Smooth muscle cell (in vitro differentiated cells): ENCODE data around the gene RO60. TPM values are rescaled to one million over a fixed set of nuclear protein-coding genes. Genes with fewer than 3 reads are reported as not detected.
"Not testable (repeated sequence)": the region's sequence is repeated elsewhere in the genome, so short reads cannot be mapped to it uniquely, and the experiment has no call there.

Experiments used
- DNase-seq: peaks from one replicate; lab custom pipeline; 2025; ENCODE audit not compliant: unreplicated experiment; lab: John Stamatoyannopoulos, UW
- H2AFZ ChIP-seq: fragments of 200-600 bp; sonication (generic); 2 replicates; pipeline ENCODE4 v1.6.0; 2016; ENCODE audit warnings: antibody characterized with exemption, low read depth, mild to moderate bottlenecking
- H3F3A ChIP-seq: fragments of 200-600 bp; sonication (generic); 2 replicates; pipeline ENCODE4 v1.6.0; 2017; ENCODE audit warnings: antibody characterized with exemption, low read depth
- H3K27ac ChIP-seq: fragments of 200-600 bp; sonication (generic); 2 replicates; pipeline ENCODE4 v1.5.1; 2016; ENCODE audit warnings: low read depth, mild to moderate bottlenecking
- H3K27me3 ChIP-seq: fragments of 200-600 bp; sonication (generic); 2 replicates; pipeline ENCODE4 v1.6.1; 2016; ENCODE audit warnings: low read depth, mild to moderate bottlenecking
- H3K36me3 ChIP-seq: fragments of 200-600 bp; sonication (generic); 2 replicates; pipeline ENCODE4 v1.5.1; 2016; ENCODE audit warnings: low read depth
- H3K4me1 ChIP-seq: fragments of 200-600 bp; sonication (generic); 2 replicates; pipeline ENCODE4 v1.5.1; 2016; ENCODE audit warnings: low read depth
- H3K4me2 ChIP-seq: fragments of 200-600 bp; sonication (generic); 2 replicates; pipeline ENCODE4 v1.6.0; 2016; ENCODE audit warnings: mild to moderate bottlenecking
- H3K4me3 ChIP-seq: fragments of 200-600 bp; sonication (generic); 2 replicates; pipeline ENCODE4 v1.5.1; 2016; ENCODE audit warnings: mild to moderate bottlenecking
- H3K79me2 ChIP-seq: fragments of 200-600 bp; sonication (generic); 2 replicates; pipeline ENCODE4 v1.6.0; 2016; ENCODE audit warnings: low read depth, mild to moderate bottlenecking
- H3K9ac ChIP-seq: fragments of 200-600 bp; sonication (generic); 2 replicates; pipeline ENCODE4 v1.6.0; 2016; ENCODE audit warnings: low read depth
- H3K9me3 ChIP-seq: fragments of 200-600 bp; sonication (generic); replicated peaks from 2 replicates; pipeline ENCODE4 v1.5.1; 2016; ENCODE audit warnings: low read depth
- H4K20me1 ChIP-seq: fragments of 200-600 bp; sonication (generic); 2 replicates; pipeline ENCODE4 v1.6.0; 2016; ENCODE audit warnings: low read depth
- WGBS: methylation state at CpG from one replicate; pipeline ENCODE4 v1.1.7; 2016; ENCODE audit warnings: low lambda C conversion rate; 5-methylcytosine and 5-hydroxymethylcytosine counted together
- polyA plus RNA-seq: library from polyadenylated mRNA; unstranded; fragments of >200 nt; fragmentation: Nextera tagmentation; extraction: Ambion mirVana; gene quantifications from 2 replicates; pipeline ENCODE4 v1.2.1, GENCODE V29; 2016
- total RNA-seq: library from RNA; depleted of rRNA; stranded (reverse); fragments of >200 nt; gene quantifications from 2 replicates; pipeline ENCODE4 v1.2.3, GENCODE V29; 2014
- TF ChIP-seq, protein P1 (sequence below): fragments of 200-600 bp; sonication (generic); IDR thresholded peaks from 2 replicates; pipeline ENCODE4 v1.5.1; 2017; ENCODE audit warnings: borderline replicate concordance, mild to moderate bottlenecking, antibody characterized with exemption; ENCODE audit not compliant: insufficient read depth, poor library complexity, severe bottlenecking

Gene RO60
- total and polyA plus RNA-seq, 2 experiments from 2014 or later = 114 to 124 TPM

DNA sequence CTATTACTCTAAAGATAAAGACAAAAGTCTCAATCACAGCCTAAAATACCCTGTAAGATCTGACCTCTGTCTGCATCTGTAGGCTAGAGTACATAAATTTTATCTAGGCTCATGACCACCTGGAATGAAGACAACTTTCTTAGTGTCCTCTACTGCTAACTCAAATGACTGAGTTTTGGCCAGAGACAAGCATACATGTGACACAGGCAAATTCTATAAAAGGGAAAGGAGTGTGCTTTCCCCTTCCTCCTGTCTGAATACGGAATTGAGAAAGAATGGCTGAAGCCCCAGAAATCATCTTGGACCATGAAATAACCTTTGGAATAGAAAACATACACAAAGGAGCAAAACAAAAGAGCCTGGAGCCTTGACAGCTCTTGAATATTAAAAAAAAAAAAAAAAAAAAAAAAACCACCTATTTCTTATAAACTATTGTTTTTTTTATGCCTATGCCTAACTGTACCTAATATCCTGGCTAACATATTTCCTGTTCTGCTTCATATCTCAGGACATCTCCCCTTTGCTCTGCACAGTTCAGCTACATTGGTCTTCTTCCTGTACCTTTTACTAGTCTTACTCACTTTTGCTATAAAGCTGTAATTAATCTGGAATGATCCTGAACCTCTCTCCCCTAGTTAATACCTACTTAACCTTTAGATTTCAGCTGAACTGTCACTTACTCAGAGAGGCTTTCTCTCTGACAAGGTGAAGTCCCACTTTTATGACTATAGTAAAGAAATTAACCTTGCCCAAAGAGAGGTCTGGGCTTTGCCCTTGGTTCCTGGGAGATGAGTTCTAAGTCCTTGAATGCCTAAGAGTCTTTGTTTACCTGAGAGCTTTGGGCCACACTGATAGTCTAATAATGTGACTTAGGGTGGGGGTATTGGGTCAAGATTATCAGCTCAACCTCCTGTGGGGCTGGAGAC lies 16.4 kb upstream of the RO60 start:
- no peak overlapping the region for H3K9ac ChIP-seq
- no peaks in the 10 kb centered on the region for H3F3A ChIP-seq
- H3K79me2 ChIP-seq = peaks cover 14% of the 10 kb centered on the region
- no peaks in the 10 kb centered on the region for H3K9me3 ChIP-seq
- no peaks in the 10 kb centered on the region for H3K4me1 ChIP-seq
- no peak overlapping the region for H3K27ac ChIP-seq
- peaks cover 14% of the 10 kb centered on the region for H3K36me3 ChIP-seq
- H2AFZ ChIP-seq = no peak overlapping the region
- WGBS = 100% methylated on average over 1 of the region's 1 CpG
- no peak overlapping the region for H3K4me3 ChIP-seq
- no peaks in the 10 kb centered on the region for H4K20me1 ChIP-seq
- TF ChIP-seq, protein P1, sequence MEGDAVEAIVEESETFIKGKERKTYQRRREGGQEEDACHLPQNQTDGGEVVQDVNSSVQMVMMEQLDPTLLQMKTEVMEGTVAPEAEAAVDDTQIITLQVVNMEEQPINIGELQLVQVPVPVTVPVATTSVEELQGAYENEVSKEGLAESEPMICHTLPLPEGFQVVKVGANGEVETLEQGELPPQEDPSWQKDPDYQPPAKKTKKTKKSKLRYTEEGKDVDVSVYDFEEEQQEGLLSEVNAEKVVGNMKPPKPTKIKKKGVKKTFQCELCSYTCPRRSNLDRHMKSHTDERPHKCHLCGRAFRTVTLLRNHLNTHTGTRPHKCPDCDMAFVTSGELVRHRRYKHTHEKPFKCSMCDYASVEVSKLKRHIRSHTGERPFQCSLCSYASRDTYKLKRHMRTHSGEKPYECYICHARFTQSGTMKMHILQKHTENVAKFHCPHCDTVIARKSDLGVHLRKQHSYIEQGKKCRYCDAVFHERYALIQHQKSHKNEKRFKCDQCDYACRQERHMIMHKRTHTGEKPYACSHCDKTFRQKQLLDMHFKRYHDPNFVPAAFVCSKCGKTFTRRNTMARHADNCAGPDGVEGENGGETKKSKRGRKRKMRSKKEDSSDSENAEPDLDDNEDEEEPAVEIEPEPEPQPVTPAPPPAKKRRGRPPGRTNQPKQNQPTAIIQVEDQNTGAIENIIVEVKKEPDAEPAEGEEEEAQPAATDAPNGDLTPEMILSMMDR = no peak
- no peaks in the 10 kb centered on the region for H3K27me3 ChIP-seq
- no peak for DNase-seq
- H3K4me2 ChIP-seq = no peak overlapping the region

DNA sequence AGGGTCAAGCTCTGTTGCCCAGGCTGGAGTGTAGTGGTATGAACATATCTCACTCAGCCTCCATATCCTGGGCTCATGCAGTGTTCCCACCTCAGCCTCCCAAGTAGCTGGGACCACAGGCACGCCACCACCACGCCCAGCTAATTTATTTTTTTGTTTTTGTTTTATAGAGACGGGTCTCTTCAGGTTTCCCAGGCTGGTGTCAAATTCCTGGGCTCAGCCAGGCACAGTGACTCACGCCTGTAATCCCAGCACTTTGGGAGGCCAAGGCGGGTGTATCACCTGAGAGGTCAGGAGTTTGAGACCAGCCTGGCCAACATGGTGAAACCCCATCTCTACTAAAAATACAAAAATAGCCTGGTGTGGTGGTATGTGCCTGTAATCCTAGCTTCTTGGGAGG lies 10.5 kb upstream of the RO60 start:
- Histone ChIP-seq H3K79me2 (peaks cover 30% of the 10 kb centered on the region), H3K36me3 (peaks cover 19% of the 10 kb centered on the region), H4K20me1 (peaks cover 14% of the 10 kb centered on the region)
- H3F3A ChIP-seq, DNase-seq, H3K27me3 ChIP-seq, H3K4me3 ChIP-seq, H3K4me1 ChIP-seq, H3K9me3 ChIP-seq, H3K27ac ChIP-seq, H3K9ac ChIP-seq, H3K4me2 ChIP-seq, H2AFZ ChIP-seq: not testable (repeated sequence)
- WGBS = 83% methylated on average over 5 of the region's 5 CpGs

DNA sequence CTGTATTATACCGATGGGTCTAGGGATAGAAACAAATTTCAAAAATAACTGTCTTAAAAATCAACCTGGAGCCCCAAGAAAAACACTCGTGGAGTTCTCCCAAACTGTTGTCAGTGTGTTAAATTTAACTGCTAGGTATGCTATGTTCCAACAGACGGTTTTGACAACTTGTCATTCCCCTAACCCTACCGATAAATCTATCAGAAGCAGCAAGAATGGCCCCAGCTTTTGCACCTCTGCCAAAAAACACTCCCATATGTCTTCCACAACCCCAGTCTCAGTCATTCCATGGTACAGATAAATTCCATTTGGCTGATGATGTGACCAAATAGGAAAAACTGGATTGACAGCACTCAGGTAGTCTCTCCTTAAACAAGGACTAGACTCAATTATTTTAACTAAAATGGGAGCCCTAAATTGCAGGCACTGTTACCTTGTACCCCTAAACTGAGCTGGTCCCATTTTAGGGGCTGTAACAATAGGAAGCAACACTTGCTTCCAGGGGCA lies 5.2 kb upstream of the RO60 start:
- Histone ChIP-seq H3K9ac (no peak overlapping the region), H3K9me3 (no peaks in the 10 kb centered on the region), H3K4me1 (peaks cover 7% of the 10 kb centered on the region), H4K20me1 (peaks cover 36% of the 10 kb centered on the region), H3K36me3 (no peaks in the 10 kb centered on the region), H3K4me2 (no peak overlapping the region), H3K79me2 (peaks cover 76% of the 10 kb centered on the region), H3K27me3 (no peaks in the 10 kb centered on the region), H3K27ac (no peak overlapping the region), H2AFZ (no peak overlapping the region), H3F3A (no peaks in the 10 kb centered on the region), H3K4me3 (no peak overlapping the region)
- 95% methylated on average over 4 of the region's 4 CpGs for WGBS
- TF ChIP-seq, protein P1 = no peak
- DNase-seq = no peak

DNA sequence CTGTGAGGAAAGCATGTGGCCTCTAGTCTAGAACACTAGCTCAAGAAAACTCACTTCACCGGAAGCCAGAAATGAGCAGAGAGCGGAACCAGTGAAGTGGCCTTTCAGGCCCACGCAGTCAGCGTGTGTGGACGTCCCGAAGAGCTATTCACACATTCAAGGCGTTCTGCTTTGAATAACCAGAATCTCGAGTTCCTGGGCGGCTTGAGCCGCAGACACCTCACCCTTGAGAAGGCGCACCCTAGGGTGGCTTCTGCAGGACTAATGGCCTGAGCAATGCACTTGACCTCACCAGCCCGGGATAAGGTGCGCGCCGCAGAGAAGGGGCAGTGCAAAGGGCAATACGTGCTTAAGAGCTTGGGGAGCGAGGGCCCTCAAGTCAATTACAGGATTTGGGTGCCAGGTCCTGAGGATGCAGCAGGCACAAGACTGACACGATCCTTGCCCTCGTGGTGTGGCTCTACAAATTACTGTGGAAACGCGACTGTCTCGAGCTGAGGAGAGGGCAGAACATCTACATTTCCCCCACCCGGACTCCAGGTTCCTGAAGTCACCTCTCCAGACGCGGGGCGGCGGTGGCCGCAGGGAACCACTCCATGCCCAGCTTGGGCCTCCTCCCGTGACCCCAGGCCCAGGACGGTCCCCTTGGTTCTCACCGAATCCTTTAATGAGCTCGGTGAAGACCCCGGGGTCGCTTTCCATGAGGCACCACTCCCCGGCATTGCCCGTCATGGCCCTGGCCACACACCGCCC lies 707 bp upstream of the RO60 start:
- DNase-seq = no peak
- under 1% methylated on average over 29 of the region's 37 CpGs for WGBS

More for the DNA sequence above, 707 bp upstream of the RO60 start:
- Histone ChIP-seq H4K20me1 (peaks cover 43% of the 10 kb centered on the region), H3K9me3 (no peaks in the 10 kb centered on the region), H3K4me3 (peak overlapping the region; percentile 85), H3K4me1 (peaks cover 17% of the 10 kb centered on the region), H3K27me3 (no peaks in the 10 kb centered on the region), H3K4me2 (peak overlapping the region; percentile 86), H3K79me2 (peaks cover 86% of the 10 kb centered on the region), H3K9ac (peak overlapping the region; percentile 93), H3F3A (peaks cover 6% of the 10 kb centered on the region), H3K27ac (peak overlapping the region; percentile 94), H2AFZ (peak overlapping the region; percentile 78), H3K36me3 (no peaks in the 10 kb centered on the region)
- TF ChIP-seq, protein P1 = no peak
